HG03565 (cell line): ENCODE data around the gene PRRC2A.

Experiments used
- ATAC-seq: cut with Tn5 transposase; IDR thresholded peaks from one replicate; pipeline ENCODE4 v1.9.1; 2021; ENCODE audit warnings: mild to moderate bottlenecking, moderate library complexity; ENCODE audit not compliant: unreplicated experiment

Gene PRRC2A

GRCh38 chr6:31663961-31664789 is 43.7 kb downstream of the PRRC2A start:
- ATAC-seq = no peak

- ATAC-seq = no peak
These were observed 44.4 kb downstream of the PRRC2A start, which contains the start of gene GPANK1 for GRCh38 chr6:31664790-31665500. TSS of gene GPANK1 (minus strand) at chr6:31664997. CDS start at chr6:31664478, 519 bp downstream.

- peak; percentile 78 for ATAC-seq
These were observed 45.2 kb downstream of the PRRC2A start, which contains the start of gene CSNK2B for GRCh38 chr6:31665501-31666336. TSS of gene CSNK2B (plus strand) at chr6:31666080. CDS start at chr6:31666832, 752 bp downstream.

GRCh38 chr6:31666337-31666965 is 45.9 kb downstream of the PRRC2A start:
- no peak for ATAC-seq

GRCh38 chr6:31669676-31670075 is 49.2 kb downstream of the PRRC2A start, which contains the start of gene LY6G5B:
TSS of gene LY6G5B (plus strand) at chr6:31669976. CDS start at chr6:31670951, 975 bp downstream.
- ATAC-seq = no peak

GRCh38 chr6:31676322-31676903 is 55.9 kb downstream of the PRRC2A start:
- ATAC-seq = no peak

- no peak for ATAC-seq
These were observed 56.4 kb downstream of the PRRC2A start for GRCh38 chr6:31676904-31677303.

GRCh38 chr6:31677955-31678354 is 57.4 kb downstream of the PRRC2A start:
- no peak for ATAC-seq

- ATAC-seq = no peak
These were observed 60.0 kb downstream of the PRRC2A start, which contains the start of gene LY6G5C for GRCh38 chr6:31680226-31681134. TSS of gene LY6G5C (minus strand) at chr6:31681067. CDS start at chr6:31680373, 694 bp downstream.

GRCh38 chr6:31681135-31681671 is 60.7 kb downstream of the PRRC2A start:
- ATAC-seq = no peak

- ATAC-seq = no peak
These were observed 63.1 kb downstream of the PRRC2A start for GRCh38 chr6:31683591-31683990.

- ATAC-seq = no peak
These were observed 66.0 kb downstream of the PRRC2A start for GRCh38 chr6:31686483-31686882.

- no peak for ATAC-seq
These were observed 66.8 kb downstream of the PRRC2A start for GRCh38 chr6:31687321-31687720.
